ENCODE data around the gene MMD.
"Not testable (repeated sequence)": the region's sequence is repeated elsewhere in the genome, so short reads cannot be mapped to it uniquely, and the experiment has no call there.

The MMD gene

DNA sequence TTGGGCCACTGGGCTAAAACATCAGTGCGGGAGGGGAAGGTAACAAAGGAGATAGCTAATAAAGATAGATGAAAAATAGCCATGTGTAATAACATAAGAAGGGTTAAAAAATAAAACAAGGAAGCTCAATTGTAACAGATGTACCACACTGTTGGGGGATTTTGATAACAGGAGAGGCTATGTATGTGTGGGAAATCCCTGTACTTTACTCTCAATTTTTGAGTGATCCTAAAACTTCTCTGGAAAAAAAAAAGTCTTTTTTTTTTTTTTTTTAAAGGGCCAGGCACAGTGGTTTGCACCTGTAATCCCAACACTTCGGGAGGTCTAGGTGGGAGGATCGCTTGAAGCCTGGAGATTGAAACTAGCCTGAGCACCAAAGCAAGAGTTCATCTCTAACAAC lies 1.9 kb upstream of the MMD start:
- in situ Hi-C loops (cut with MboI; ENCODE audit: low sequenced_read_pairs): no loop called here

GRCh38 chr17:55422828-55423164 lies 1.2 kb upstream of the MMD start:
- in situ Hi-C loops (cut with MboI; ENCODE audit: low sequenced_read_pairs): not testable (repeated sequence)

DNA sequence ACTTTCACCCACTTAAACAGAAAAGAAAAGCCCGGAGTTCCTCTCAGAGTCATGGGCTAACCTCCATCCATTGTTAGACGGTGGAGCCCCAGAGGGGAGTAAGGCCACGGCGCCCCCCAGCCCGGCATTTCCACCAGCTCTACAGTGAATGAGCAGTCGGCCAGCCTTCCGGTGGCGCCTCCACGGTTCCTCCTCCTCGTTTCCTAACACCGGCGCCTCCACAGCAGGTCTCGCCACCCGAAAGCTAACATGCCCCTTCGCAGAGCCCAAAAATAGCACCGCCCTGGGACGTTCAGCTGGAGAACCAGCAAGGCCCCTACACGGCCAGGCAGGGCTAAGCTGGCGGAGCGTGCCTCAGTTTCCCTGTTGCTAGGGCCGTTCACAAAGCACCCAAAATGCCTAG lies 858 bp downstream of the MMD start:
- in situ Hi-C loops (cut with MboI; ENCODE audit: low sequenced_read_pairs): no loop called here

DNA sequence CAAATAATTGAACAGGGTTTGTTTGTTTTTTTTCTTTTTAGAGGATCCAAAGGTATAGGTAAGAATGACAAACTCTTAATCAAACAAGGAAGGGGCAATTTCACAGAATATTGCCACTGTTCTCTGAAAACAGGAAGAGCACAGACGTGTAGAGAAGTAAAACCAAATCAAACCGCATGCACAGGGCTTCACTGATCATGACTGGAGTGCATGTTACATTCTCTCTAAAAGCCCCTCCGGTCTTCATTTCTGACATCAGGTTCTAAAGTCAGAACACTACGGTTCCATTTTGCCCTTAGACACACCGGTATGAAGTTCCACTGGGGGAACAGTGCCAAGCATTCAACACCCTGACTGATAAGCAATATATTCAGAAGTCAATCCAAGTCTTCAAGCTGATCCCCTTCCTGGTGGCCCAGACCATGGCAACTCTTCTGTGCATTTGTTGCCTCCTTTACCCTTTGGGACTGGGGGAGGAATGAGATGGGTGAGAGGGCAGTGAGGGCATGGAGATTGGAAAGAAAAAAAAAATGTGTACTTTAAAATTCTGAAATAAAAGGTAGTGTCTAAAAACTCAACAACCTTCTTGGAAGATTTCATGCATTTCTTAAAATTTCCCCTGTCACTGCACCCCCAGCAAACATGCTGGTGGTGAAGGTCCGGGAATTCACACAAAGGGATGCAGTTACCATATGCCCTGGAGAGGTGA lies 1.4 kb downstream of the MMD start:
- in situ Hi-C loops (cut with MboI; ENCODE audit: low sequenced_read_pairs): no loop called here

DNA sequence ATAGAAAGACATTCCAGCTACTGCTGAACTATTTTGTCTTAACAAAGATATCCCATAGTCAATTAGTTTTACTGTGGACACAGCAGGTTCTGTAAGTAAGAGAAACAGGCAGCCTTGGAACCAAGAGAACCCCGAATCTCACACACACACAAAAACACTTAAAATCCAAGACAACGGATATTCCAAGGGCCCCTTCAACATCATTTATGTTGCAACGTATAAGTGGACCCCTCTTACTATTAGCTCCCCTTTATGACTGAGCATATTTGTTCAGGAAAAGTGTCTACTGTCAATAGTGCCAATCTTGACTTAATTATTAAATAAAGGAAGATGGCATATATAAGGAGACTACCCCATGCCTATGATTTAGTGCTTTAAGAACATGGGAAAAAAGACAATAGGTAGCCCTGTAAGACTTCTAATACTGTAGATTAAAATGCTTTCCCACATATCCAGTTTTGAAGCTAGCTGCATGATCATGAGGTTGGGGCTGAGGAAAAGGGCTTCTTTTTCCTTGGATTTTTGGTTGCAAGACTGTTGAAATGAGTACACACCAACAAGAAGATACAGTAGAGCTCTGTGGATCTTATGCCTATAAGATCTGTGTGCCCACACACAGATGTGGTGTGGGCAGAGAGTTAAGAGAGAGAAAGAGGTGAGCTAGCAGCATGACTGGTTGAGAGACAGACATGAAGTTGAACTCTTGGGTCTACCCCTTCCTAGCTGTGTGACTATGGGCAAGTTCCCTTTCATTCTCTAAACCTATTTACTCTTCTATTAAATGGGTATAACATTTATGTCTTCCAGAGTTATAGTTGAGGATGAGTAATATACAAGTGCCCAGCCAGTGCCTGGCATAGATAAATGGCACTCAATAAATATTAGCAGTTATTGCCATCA lies 3.0 kb downstream of the MMD start:
- in situ Hi-C loops (cut with MboI; ENCODE audit: low sequenced_read_pairs): no loop called here

DNA sequence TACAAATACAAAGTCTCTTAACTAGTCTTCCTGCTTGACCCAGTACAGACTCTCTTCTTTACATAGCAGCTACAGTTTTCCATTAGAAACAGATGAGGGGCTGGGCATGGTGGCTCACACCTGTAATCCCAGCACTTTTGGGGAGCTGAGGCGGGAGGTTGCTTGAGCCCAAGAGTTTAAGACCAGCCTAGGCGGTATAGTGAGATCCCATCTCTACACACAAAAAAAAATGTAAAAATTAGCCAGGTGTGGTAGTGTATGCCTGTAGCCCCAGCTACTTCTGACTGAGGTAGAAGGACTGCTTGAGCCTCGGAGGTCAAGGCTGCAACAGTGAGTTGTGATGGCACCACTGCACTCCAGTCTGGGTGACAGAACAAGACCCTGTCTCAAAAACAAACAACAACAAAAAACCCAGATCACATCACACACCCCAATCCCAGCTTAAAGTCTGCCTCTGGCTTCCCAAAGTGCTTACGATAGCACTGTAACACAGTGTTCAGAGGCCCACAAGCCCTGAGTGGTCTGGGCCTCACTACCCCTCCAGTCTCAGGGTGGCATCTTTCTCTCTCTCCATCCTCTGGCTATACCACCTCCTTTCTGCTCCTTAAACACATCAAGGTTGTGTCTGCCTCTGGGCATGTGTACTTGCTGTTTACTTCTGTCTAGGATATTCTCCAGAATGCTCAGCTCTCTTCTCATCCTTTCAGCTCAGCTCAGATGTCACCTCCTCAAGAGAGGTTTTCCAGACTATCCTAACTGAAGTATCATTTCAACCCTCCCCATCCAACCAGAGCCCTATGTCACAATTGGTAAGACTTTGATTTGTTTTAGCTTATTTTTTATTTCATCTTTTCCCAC lies 4.0 kb downstream of the MMD start:
- in situ Hi-C loops (cut with MboI; ENCODE audit: low sequenced_read_pairs): no loop called here

DNA sequence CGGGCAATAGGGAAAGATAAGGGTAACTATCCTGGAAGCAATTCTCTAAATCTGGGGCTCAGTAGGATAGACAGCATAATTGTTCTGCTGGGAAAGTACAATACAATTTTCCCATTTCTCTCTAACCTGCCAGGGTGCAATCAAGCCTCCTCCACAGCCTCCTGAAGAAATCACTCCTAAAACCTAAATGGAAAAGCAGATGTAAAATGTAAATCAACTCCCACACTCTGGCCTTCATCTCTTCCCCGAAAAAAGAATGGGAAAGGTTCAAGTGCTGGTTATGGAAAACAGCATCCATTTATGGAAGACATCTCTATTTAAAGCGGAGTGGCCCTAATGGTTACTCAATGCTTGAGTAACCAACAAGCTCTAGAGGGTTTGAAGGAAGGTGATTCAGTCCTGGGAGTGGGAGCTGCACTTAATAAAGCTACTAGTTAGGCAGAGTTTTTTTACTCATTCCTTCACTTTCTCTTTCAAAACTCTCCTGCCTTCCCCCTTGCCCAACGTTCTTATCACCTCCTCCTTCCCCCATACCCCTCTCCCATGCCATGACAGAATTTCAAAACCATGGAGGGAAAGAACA lies 5.1 kb downstream of the MMD start:
- in situ Hi-C loops (cut with MboI; ENCODE audit: low sequenced_read_pairs): no loop called here

DNA sequence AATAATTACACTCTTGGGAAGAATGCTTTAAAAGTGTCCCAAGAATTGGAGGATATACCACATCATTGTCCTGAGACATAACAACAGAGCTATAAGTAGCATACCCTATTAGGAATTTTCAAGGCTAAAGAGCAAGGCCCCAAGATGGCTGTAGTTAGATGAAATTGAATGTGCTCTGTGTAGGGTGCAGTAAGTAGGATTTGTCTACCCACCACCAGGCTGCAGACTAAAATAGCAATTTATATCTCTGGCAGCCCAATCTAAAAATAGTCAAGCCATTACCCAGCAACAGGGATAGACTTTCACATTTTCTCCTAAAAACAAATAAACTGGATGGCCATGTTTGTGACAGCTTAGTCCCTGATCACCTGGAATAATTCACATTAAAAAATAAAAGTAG lies 5.6 kb downstream of the MMD start:
- in situ Hi-C loops (cut with MboI; ENCODE audit: low sequenced_read_pairs): no loop called here

GRCh38 chr17:55414983-55415382 lies 6.7 kb downstream of the MMD start:
- in situ Hi-C loops (cut with MboI; ENCODE audit: low sequenced_read_pairs): no loop called here

GRCh38 chr17:55413825-55414489 lies 7.7 kb downstream of the MMD start:
- in situ Hi-C loops (cut with MboI; ENCODE audit: low sequenced_read_pairs): no loop called here

GRCh38 chr17:55411463-55411855 lies 10.2 kb downstream of the MMD start:
- in situ Hi-C loops (cut with MboI; ENCODE audit: low sequenced_read_pairs): no loop called here

GRCh38 chr17:55410722-55411462 lies 10.7 kb downstream of the MMD start:
- in situ Hi-C loops (cut with MboI; ENCODE audit: low sequenced_read_pairs): no loop called here

GRCh38 chr17:55409030-55409800 lies 12.4 kb downstream of the MMD start:
- in situ Hi-C loops (cut with MboI; ENCODE audit: low sequenced_read_pairs): no loop called here

DNA sequence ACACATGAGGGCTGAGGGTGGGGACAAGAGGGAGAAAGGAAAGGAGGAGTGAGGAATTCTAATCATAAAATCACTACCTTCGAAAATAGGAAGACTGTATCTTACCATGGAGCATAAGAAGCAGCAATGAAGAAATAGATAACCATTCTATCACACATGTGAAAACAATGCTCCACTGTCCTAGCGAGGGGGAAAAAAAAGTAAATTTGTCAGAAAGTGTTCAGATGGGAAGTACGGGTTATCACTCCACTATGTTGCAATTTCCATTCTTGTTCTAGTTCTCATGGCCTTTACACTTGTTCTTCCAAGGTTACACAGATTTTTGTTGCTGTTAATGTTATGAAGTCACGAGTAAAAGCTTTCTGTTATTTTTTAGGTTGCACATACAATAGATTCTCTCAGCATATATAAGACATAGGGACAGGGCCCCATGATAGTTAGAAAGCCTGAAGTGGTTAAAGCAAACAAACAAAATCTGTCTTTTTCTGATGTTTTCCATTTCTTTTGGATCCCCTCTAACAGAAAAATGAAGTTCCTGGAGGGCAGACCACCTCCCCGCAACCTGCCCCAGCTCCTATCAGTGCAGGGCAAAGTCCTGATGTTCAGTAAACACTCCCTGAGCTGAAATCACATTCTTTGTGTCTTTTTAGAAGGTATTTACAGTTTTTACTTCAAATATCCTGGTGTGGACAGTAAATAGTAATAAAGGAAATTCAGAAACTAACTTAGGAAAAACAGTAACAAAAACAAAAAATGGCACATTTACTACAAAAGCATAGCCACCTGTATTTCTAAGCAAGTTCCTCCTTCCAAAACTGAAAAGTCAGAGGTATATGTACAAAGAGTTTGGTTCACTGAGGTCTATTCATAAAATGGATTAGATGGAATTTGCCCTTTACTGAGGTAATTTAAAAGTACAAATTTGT lies 13.7 kb downstream of the MMD start:
- in situ Hi-C loops (cut with MboI; ENCODE audit: low sequenced_read_pairs): no loop called here

DNA sequence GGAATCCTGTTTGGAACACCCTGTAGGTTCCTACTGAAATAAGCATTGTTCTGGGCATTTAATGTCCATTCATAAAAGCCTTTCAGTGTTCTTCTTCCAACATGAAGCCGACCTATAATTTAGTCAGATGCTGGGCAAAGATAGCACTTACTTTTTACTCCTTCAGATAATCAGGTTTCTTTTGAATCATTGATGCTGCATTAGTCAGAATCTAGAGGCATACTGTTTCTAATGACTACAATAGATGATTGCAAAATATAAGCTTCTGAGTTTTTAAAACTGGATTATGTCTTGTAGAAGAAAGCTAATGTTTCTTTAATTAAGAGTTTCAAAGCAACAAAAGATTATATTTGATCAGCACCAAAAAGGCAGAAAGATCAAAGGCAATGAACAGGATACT lies 16.0 kb downstream of the MMD start:
- in situ Hi-C loops (cut with MboI; ENCODE audit: low sequenced_read_pairs): no loop called here

DNA sequence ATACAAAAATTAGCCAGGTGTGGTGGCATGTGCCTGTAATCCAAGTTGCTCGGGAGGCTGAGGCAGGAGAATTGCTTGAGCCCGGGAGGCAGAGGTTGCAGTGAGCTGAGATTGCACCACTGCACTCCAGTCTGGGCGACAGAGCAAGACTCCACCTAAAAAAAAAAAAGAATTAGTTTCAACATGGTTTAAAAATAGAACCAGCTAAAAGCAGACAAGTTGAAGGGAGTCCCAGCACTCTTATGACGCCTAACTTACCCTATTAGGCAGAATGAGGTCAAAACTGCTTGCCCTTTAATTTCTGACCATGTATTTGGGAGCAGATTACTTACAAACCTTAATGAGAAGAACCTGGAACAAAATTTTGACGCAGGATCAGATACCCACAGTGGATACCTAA lies 17.4 kb downstream of the MMD start:
- in situ Hi-C loops (cut with MboI; ENCODE audit: low sequenced_read_pairs): not testable (repeated sequence)

GRCh38 chr17:55402374-55402773 lies 19.3 kb downstream of the MMD start:
- in situ Hi-C loops (cut with MboI; ENCODE audit: low sequenced_read_pairs): no loop called here

- in situ Hi-C loops (cut with MboI; ENCODE audit: low sequenced_read_pairs): no loop called here
Measured at GRCh38 chr17:55398689-55399088, 22.9 kb downstream of the MMD start.

All from HL-60/S4 (cell line).